Middle frontal gyrus (tissue), 1 donor: ENCODE measurements around the gene LRRC71.

Experiments
- DNase-seq: peaks from one replicate; pipeline ENCODE4 v3.0.0-alpha.2; 2015; ENCODE audit warnings: low spot score; ENCODE audit errors: extremely low spot score

LRRC71 gene

GRCh38 chr1:156905176-156905575 is 15.3 kb upstream of the LRRC71 start:
- DNase-seq = no peak

DNA sequence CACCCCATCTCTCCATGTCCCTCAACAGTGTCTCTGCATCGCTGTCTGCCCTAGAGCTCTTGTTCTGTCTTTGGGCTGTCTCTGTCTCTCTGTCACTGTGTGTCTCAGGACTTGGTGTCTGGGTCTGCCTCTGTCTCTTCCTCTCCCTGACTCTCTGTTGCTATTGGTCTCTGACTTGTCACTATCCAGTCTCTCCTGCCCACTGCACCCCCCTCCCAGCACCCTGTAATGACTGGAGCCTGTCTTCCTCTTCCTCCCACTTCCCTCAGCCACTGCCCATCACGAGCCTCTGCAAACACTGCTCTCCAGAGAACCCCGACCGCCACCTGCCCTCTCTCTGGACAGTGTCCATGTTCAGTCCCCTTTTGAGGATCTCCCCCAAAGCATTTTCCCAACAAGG is 14.8 kb upstream of the LRRC71 start:
- no peak for DNase-seq

- no peak for DNase-seq
These were observed 14.1 kb upstream of the LRRC71 start for GRCh38 chr1:156906206-156906906.

- no peak for DNase-seq
These were observed 11.9 kb upstream of the LRRC71 start for GRCh38 chr1:156908541-156908940.

DNA sequence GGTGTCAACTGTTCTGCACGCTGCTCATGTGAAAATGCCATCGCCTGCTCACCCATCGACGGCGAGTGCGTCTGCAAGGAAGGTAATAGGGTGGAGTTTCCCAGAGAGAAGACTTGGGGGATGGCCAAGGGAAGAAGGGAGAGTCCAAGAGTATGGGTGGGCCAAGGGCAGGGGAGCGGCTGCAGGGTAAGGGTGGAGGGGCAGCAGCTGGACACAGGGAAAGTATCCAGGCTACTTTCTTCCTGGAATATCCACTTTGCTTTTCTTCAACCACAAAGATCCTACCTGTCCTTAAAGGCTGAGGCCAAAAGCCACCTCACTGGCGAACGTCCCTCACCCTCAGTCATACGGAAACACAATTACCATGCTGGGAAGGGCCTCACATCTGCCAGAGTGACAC is 11.5 kb upstream of the LRRC71 start:
- no peak for DNase-seq

DNA sequence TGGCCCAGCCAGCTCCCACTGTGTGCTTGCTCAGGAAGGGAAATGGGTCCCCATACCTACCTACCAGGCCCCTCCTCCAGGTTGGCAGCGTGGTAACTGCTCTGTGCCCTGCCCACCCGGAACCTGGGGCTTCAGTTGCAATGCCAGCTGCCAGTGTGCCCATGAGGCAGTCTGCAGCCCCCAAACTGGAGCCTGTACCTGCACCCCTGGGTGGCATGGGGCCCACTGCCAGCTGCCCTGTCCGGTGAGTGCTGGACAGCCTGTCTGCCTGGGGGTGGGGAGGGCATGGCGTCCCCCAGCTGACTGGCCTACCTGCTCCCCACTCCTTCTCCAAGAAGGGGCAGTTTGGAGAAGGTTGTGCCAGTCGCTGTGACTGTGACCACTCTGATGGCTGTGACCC is 10.8 kb upstream of the LRRC71 start:
- DNase-seq = no peak

GRCh38 chr1:156910309-156910782 is 10.1 kb upstream of the LRRC71 start:
- no peak for DNase-seq

DNA sequence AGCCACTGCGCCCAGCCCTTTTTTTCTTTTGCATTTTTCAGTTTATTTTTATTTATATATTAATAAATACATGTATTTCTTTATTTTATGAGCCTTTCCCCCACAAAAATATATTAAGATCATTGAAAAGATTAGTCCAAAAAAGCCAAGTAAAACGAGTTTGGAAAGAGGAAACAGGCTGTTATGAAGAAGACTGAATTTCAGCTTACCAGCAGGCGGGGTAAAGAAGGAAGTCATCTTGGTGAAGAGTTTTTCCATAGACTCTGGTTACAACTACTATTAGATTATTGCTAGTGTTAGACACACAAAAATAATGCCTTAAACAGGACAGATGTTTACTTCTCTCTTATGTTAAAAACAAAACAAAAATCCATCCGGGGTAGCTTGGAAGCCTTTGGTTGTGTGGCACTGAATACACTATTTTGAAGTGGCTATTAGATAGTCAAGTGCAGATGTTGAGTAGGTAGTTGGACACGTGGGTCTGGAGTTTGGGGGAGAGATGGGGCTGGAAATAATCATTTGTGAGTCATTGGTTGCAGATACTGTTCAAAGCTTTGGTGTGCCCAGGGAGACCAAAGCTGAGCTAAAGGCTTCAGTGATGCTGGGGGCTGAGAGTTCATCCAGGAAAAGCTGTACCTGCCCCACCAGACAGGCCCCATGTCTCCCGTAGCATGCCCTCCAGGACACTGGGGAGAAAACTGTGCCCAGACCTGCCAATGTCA is 8.7 kb upstream of the LRRC71 start:
- DNase-seq = no peak

DNA sequence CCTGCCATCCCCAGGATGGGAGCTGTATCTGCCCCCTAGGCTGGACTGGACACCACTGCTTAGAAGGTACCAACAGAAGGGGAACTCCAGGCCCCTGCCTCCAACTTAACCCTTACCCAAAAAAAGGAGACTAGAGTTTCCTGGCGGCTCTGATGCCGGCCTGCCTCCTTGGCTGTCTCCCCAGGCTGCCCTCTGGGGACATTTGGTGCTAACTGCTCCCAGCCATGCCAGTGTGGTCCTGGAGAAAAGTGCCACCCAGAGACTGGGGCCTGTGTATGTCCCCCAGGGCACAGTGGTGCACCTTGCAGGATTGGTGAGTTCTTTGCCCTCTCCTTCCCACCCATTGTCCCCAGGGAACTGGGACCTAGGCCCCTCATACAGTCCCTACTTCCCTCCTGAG is 8.1 kb upstream of the LRRC71 start:
- DNase-seq = no peak

DNA sequence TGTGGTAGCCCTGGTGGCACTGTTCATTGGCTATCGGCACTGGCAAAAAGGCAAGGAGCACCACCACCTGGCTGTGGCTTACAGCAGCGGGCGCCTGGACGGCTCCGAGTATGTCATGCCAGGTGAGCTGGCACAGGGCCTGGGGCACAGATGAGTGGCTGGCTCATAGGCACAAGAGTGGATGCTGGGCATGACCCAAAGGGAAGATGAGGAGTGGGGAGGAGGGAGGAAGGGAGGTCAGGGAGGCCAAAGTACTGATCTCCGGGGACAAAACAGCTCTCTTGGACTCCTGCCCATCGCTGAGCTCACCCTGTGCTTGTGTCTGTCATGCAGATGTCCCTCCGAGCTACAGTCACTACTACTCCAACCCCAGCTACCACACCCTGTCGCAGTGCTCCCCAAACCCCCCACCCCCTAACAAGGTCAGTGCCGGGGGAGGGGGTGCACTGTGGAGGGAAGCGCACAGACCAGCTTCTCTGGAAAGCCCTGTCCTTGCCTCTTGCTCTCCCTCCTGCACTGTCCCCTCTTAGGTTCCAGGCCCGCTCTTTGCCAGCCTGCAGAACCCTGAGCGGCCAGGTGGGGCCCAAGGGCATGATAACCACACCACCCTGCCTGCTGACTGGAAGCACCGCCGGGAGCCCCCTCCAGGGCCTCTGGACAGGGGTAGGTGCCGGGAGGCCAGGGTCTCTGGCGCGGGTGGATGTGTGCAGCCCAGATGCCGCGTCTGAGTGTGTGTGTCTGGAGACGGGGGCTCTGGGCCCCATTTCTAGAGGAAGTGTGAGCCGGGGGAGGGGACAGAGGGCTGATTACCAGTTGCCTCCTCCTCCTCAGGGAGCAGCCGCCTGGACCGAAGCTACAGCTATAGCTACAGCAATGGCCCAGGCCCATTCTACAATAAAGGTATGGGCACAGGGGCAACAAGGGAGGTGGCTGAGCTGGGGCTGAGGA is 7.3 kb upstream of the LRRC71 start:
- DNase-seq = no peak

DNA sequence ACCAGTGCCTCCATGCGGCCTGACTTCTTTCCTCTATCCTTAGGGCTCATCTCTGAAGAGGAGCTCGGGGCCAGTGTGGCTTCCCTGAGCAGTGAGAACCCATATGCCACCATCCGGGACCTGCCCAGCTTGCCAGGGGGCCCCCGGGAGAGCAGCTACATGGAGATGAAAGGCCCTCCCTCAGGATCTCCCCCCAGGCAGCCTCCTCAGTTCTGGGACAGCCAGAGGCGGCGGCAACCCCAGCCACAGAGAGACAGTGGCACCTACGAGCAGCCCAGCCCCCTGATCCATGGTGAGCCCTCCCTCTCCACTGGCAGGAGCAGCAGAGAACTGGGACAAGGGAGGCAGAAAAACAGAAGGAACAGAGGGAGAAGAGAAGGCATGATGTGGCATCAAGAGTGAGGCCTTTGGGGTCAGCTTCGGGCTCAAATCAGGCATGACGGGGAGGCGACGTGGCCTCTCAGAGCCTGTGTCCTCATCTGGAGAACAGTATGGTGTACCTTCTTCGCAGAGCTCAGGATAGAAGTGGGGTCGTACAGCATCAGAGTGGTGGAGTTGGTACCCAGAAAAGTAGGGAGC is 6.5 kb upstream of the LRRC71 start:
- DNase-seq = no peak

- DNase-seq = no peak
These were observed 6.0 kb upstream of the LRRC71 start for GRCh38 chr1:156914440-156914856.

- no peak for DNase-seq
These were observed 659 bp downstream of the LRRC71 start for GRCh38 chr1:156921053-156921529.

GRCh38 chr1:156922986-156923669 is 2.7 kb downstream of the LRRC71 start:
- no peak for DNase-seq

GRCh38 chr1:156923670-156924477 is 3.4 kb downstream of the LRRC71 start:
- DNase-seq = no peak

- no peak for DNase-seq
These were observed 4.2 kb downstream of the LRRC71 start for GRCh38 chr1:156924478-156925153.

GRCh38 chr1:156925154-156926010 is 5.0 kb downstream of the LRRC71 start:
- no peak for DNase-seq

DNA sequence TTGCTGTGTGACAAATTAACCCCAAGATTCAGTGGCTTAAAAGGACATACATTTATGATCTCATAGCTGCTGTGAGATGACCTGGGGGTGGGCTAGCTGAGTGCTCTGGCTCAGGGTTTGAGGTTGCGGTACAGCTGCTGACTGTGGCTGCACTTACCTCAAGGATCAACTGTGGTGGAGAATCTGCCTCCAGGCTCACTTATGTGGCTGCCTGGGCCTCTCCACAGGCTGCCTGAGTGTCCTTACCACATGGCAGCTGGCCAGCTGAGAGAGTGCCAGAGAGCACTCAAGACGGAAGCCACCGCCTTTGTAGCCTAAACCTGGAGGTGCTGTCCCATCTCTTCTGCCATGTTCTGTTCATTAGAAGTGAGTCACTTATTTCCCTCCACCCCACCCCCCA is 5.7 kb downstream of the LRRC71 start:
- no peak for DNase-seq
